Left colon (tissue), 2 donors: Measurements from ENCODE around the gene SLC35F6. TPM values are rescaled to one million over a fixed set of nuclear protein-coding genes. Genes with fewer than 3 reads are reported as not detected.

Source experiments
- ATAC-seq: fragments of 200-7000 bp; cut with Tn5 transposase; one replicate; pipeline ENCODE4 v1.9.1; 2020; ENCODE audit warnings: mild to moderate bottlenecking, moderate library complexity
- DNase-seq, 2 donors: peaks; one replicate each; pipeline ENCODE4 v3.0.0-alpha.2; 2020
- intact Hi-C, 2 donors: fragments of 100-400 bp; cut with DNase I in 1 of 2; cut with micrococcal nuclease in 1 of 2; formaldehyde crosslinking; loops; one replicate each; pipeline versions ENCODE4 v1.11.2 to v1.14.0; 2022; cut with DNase I, micrococcal nuclease
- long read RNA-seq: library from polyadenylated mRNA; unstranded; transcript quantifications from one replicate; pipeline ENCODE4 v2.0.0, GENCODE V29; 2021
- total RNA-seq, 2 donors: library from RNA; stranded (reverse); fragmentation: NEBNext Ultra II Directional; extraction: Animal tissue kit (Norgen Biotek cat#: 25700); gene quantifications; one replicate each; pipeline ENCODE4 v1.2.1, GENCODE V29; 2021
- donor health status: DM: no; HTN: no; CAD: no.
- donor health status: DM: yes; HTN: yes; CAD: no.

Gene SLC35F6, protein sequence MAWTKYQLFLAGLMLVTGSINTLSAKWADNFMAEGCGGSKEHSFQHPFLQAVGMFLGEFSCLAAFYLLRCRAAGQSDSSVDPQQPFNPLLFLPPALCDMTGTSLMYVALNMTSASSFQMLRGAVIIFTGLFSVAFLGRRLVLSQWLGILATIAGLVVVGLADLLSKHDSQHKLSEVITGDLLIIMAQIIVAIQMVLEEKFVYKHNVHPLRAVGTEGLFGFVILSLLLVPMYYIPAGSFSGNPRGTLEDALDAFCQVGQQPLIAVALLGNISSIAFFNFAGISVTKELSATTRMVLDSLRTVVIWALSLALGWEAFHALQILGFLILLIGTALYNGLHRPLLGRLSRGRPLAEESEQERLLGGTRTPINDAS
- 10 to 100 TPM; 29.6 to 32.1 TPM for total RNA-seq
- long read RNA-seq, transcript SLC35F6-201 (6 exons, 3,898 nt): major isoform, 6 of 12 reads
- long read RNA-seq, partial matches to known transcripts: 3 of 12 reads
- long read RNA-seq, other reads (novel, unspliced or antisense): 3 of 12 reads

DNA sequence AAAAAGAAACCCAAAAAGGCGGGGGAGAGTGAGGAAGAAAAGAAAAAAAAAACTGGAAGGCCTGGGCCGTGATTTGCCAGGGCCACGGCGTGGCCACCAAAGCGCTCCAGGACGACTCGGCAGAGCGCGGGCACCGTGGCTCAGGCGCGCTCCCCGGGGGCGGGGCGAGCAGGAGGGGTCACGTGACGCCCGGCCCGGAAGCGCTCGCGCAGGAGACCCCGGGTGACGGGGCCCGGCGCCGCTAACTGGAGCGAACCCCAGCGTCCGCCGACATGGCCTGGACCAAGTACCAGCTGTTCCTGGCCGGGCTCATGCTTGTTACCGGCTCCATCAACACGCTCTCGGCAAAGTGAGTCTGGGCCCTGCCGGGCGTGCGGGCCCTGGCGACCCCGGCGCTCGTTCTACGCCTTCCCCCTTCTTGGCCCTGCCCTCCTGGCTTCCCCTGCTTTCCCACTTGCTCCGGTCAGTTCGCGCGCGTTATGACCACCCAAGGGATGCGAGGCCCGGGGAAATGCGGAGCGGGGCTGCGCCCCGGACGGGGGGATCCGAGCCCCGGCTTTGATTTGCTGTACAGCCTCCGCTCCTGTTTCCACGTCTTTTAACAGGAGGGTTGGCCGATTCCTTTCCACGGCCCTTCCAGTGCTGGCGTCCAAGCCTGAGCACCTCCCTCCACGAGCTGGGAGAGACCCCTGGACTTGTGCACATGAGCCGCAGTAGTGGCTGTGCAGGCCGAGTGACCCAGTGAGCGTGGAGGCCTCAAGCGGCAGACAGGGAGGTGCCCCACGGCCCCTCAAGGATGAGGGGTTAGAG, at the start of gene SLC35F6:
SLC35F6 (plus strand) TSS at position 207 of the 810 bp plus-strand sequence; CDS start at position 273, 66 bp downstream.
- DNase-seq: peak; percentile 72 to 88

DNA sequence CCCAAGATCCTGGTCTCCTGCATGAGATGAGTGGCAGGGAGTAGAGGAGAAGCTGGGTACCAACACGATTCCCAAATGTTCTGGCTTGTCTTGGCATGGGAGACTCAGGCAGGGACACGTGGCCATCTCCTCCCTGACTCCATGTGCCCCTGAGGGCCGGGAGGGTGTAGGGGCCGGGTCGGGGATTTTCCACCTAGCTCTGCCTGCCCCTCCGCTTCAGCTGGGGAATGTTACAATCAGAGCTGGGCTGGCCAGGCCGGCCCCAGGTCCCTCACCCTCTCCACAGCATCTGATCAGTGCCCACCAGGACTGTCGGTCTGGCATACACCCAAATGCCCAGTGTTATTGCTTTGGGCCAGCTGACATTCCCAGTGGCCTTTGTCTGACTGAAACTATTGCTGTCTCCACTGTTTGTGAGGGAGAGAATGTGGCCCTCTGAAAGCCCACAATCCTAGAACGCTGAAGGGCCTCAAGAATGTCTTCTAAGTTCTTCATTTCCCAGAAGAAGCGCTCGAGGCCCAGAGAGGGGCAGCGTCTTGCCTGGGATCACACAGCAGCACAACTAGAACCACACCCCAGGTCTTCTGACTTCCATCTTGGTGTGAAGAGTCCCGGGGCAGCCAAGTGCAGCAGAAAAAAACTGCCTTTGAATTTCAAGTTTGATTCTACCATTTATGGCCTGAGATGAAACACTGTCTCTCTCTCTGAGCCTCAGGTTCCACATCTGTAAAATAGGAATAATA, 48.4 kb upstream of the SLC35F6 start:
- ATAC-seq: no peak
- no peak for DNase-seq
- intact Hi-C loops: no loop called here

More for the DNA sequence above, at the start of gene SLC35F6:
- peak; percentile 98 for ATAC-seq
- intact Hi-C loops: no loop called here

DNA sequence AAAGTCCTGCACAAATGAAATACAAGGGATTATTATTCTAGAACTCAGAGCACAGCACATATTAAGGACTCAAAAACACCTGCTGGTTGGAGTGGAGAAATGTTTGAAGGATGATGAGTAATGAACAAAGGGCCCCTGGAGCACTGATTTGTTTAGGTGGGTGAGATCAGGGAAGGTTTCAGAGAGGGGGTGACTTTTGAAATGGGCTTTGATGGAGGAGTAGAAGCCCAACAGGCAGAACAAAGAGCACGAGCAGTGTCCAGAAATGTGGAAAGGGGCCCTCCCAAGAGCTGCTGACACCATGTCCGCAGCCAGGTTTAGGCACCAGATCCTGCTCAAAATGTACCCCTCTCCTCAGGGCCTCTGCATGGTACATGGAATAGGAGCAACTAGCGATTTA, 47.7 kb upstream of the SLC35F6 start:
- DNase-seq (no peak), ATAC-seq (no peak)
- intact Hi-C loops: no loop called here

GRCh38 chr2:26716769-26717168, 47.3 kb upstream of the SLC35F6 start:
- DNase-seq (no peak), ATAC-seq (no peak)
- intact Hi-C loops: no loop called here

- intact Hi-C loops: no loop called here
- no peak for DNase-seq
Measured at GRCh38 chr2:26717362-26717761, 46.7 kb upstream of the SLC35F6 start.

DNA sequence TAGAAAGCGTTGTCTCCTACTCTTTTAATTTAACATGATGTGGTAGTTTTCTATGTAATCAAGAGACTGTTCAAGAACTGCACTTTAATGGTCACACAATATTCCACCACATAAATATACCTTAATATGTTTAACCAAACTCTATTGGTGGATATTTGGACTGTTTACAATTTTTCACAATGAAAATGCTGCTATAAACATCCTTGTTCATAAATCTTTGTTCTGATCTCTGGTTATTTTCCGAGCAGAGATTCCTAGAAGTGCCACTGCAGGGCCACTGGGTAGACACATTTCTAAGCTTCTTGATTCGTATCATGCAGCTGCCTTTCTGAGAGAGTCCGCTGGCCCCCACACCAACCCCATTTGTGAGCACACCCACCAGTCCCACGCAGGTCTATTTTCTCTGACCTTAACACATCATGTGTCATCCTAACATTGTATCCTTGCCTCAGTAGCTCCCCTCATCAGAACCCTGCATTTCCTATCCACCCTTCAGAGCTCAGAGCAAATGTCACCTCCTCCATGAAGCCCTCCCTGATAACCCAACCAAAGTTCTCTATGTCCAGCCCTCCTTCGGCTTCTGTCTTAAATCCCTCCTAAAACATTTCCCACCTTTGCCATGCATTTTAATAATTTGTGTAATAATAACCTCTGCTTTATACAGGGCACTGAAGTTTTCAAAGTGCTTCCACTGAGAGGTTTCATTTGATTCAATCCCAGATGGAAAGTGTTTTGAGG, 45.0 kb upstream of the SLC35F6 start:
- DNase-seq: no peak
- no peak for ATAC-seq
- intact Hi-C loops: no loop called here

More at GRCh38 chr2:26717362-26717761, 46.7 kb upstream of the SLC35F6 start:
- ATAC-seq: no peak

DNA sequence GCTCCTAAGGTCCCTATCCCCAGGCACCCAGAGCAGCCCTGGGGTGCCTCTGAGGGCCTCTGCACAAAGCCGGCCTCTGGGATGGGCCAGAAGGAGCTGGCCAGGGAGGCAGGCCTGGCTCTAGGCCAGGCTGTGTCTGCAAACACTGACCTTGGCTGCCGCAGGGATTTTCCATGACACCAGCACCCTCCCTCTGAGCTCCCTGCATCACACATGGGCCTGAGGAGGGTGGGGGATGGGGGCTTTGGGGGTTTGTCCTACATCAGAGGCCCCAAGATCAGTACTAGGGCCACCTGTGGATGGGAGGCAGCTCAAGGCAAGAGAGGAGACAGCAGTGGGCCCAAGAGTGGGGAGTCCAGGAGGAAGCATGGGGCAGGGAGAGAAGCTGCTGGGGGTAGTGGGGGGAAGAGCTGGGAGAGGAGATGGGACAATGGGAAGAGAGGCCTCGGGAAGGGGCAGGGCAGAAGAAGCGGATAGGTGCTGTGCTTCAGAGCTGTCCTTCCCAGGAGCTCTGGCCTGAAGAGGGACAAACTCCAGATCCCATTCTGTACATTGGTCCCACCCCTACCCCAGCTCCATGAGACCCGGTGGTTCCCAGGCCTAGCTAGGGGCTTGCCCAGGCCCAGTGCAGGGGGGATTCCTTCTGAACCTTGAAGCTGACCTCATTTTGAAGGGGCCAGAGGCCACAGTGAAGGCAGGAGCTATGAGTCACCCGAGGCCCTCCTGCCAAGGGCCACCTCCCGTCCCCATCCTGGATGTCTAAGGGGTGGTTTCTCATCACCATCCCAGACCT, 43.6 kb upstream of the SLC35F6 start:
- DNase-seq (peak; percentile 78 to 80), ATAC-seq (peak; percentile 61)
- intact Hi-C loops: no loop called here

- peak; percentile 39 to 55 for DNase-seq
- ATAC-seq: peak; percentile 79
- intact Hi-C loops: no loop called here
Measured at GRCh38 chr2:26721115-26722032, 42.7 kb upstream of the SLC35F6 start.

DNA sequence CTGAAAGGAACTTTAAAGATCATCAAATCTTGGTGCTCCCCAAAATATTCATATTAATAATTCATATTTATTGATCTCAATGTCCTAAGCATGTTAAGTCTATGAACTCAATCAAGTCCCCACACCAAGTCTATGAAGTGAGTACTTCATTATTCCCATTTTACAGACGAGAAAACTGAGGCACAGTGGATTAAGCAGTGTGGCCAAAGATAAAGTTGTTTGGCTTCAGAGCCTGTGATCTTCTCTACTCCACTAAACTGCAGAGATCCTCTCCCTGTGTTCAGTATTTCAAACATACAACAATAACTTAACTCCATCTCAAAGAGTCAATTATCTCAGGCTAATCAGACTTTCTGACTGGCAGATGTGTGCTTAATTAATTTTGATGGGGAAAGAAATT, 41.8 kb upstream of the SLC35F6 start:
- intact Hi-C loops: no loop called here
- ATAC-seq (no peak), DNase-seq (no peak)

DNA sequence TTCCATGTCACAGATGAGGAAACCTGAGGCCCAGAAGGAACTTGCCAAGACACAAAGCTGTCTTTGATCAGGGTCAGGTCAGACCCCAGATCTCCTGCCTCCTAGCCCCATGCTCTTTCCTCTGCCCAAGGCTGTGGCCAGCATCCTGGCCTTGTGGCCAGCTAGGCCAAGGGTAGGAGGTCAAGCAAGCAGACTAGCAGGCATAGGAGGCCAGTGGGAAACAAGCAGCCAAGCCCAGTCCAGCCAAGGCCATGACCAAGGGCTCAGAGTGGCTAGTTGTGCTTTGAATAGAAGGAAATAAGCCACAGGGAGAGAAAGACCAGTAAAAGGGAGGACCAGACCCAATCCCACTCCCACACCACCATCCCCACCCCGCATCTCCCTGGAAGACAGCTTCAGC, 41.2 kb upstream of the SLC35F6 start:
- DNase-seq (no peak), ATAC-seq (no peak)
- intact Hi-C loops: no loop called here

DNA sequence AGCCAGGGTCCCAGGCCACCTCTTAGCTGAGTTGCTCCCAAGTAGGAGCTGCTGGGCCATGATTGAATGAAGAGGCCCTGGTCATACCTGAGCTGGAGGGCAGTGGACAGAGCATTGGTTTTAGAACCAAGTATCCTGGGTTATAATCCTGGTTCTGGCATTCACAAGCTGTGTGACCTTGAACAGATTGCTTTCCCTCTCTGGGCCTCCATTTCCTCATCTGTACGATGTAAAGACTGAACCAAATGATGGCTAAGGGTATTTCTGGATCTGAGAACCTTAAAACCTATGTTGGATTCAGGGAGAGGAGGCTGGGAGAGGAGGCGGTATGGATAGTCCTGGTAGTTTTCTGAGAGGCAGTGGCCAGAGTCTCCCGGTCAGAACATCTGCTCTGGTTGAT, 40.6 kb upstream of the SLC35F6 start:
- ATAC-seq: no peak
- DNase-seq: no peak
- intact Hi-C loops: no loop called here

- intact Hi-C loops: no loop called here
- ATAC-seq (peak; percentile 39), DNase-seq (peak; percentile 41 to 59)
Measured at GRCh38 chr2:26723991-26724750, 39.9 kb upstream of the SLC35F6 start.

DNA sequence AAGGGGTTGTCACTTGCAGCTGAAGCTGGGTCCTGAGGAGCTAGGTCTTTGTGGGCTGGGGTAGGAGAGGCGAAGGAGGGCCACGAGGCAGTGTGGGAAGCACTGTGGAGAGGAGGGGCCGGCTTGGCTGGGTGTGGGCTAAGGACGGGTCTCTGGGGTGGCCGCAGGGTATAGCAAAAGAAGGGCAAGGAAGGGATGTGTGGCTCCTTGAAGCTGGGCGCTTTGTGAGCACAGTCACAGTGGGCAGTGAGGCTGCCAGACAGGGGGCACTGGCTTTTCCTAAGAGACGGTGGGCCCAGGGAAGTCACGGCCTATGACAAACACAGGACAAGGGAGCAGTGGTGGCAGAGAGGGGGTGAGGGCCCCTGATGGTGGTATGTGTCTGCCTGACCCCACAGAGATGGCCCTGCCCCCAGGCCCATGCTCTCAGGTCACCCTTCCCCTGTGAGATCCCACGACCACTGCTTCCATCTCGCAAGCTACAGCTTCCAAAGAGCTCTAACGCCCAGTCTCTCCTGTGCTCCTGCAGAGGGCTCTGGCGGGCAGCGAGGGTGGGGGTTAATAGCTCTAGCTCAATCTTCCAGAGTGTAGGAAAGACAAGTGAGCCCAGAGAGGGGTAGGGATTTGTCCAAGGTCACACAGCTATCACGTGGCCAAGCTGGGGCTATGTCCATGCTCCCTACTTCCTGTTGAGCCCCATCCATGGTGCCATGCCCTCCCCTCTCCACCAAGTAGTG, 39.1 kb upstream of the SLC35F6 start:
- intact Hi-C loops: no loop called here
- DNase-seq: no peak

GRCh38 chr2:26725521-26725820, 38.6 kb upstream of the SLC35F6 start:
- ATAC-seq (no peak), DNase-seq (no peak)
- intact Hi-C loops: no loop called here

More for the DNA sequence above, 39.1 kb upstream of the SLC35F6 start:
- ATAC-seq: no peak

- no peak for DNase-seq
- intact Hi-C loops: no loop called here
- ATAC-seq: no peak
Measured at GRCh38 chr2:26726228-26726627, 37.9 kb upstream of the SLC35F6 start.
